Suppressor macrophage treated with lipopolysaccharide for 4 hours (primary cell): ENCODE data around the gene GPR17.
A peak's percentile ranks its signal among the peaks of the same experiment; 100 is the strongest.

ENCODE experiments used
- DNase-seq: peaks from one replicate; pipeline ENCODE4 v3.0.0-alpha.2; 2020

Gene GPR17

DNA sequence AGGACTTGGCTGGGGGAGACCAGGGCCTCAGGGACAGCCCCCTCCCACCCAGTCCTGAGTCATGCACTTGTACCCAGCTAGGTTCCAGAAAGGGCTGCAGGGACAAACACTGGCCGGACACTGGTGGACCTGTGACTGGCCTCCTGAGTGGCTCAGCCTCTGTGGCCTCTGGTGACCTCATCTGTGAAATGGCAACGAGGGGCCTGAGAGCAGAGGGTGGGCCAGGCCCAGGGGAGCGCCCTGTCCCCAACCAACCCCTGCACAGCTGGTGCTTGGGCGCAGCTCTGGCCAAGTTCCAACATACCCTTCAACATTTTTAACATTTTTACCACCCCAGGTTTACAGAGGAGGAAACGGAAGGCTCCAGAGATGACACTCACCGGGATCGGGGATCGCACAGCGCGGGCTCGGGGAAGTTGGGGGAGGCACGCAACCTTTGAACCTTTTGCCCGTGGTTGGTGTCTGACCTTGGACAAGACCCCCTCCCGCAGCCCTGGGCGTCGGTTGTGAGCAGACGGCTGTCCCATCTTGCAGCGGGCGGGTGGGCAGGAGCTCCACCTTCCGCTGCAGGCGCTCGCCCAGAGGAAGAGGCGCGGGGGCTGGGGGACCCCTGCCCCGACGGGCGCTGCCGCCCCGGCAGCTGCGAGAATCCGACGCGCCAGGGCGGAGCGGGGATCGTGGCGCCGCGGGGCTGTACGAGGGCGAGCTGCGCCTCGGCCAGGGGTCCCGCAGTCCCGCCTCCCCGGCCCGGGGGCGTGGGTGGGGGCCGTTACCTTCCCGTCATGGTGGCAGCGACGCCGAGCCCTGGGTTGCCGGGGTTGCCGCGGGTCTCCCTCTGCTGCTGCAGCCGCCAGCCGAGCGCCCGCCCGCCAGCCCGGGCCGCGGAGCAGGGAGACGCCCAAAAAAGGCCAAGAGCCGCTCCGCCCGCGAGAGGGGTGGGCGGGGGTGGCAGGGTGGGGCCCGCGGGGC, 28.6 kb downstream of the GPR17 start:
- DNase-seq = peak; percentile 31

DNA sequence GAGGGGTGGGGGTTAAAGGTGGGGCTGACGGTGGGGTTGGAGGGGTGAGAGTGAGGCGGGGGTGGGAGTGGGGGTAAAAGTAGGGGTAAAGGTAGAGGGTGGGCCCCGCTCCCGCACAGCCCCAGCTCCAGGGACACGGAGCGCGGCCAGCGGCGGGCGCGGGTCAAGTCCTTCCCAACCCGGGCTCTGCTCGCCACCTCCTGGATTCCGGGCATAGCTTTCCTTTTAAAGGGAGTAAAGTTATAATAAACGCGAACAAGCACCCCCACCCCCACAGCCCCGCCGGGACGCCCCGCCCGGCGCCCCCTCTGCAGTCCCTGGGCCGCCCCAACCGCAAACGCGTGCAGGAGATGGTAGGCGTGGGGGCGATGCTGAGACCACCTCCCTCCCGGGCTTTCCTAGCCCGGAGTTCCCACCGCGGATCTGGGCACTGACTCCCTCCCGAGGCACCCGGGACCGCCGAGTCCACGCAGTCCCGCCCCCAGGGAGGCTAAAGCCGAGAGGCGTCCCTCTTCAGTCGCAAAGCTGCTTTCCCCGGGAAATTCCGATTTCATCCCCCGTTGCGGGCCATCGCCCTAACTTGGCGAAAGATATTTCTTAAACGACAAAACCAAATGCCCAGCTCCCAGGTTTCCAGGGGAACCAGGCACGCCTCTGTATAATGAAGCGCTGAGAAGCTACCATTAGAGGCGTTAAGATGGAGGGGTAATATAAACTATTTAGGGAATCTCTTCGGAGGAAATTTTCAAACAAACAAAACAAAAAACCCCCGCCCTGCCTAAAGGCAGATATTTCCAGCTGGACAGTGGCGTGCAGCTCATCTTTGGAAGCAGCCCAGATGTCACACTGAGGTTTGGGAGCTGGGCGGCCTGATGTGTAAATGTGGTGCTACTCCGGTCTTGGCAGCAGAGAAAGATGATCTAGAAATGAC, 29.6 kb downstream of the GPR17 start, which contains the start of gene LIMS2:
TSS of gene LIMS2 (minus strand) at position 200 of the 931 bp plus-strand sequence. CDS start 506 bp downstream, outside the sequence.
- peak; percentile 47 for DNase-seq

DNA sequence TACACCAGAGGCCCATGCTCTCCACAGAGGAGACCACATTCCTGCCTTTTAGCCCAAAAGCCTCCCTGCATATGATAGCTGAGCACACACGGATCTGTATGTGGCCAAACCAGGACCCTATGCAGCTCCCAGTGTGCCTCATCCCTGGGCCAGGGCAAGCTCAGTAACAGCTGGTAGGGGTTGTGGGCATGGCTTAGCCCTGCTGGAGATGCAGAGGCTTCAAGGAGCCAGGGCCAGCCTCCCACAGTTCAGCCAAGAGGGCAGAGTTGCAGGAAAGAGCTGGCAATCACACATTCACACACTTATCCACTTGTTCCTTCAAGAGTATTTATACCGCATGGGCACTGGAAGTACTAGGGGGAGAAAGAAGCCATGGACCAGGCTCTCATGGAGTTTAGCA, 31.0 kb downstream of the GPR17 start:
- DNase-seq = no peak

DNA sequence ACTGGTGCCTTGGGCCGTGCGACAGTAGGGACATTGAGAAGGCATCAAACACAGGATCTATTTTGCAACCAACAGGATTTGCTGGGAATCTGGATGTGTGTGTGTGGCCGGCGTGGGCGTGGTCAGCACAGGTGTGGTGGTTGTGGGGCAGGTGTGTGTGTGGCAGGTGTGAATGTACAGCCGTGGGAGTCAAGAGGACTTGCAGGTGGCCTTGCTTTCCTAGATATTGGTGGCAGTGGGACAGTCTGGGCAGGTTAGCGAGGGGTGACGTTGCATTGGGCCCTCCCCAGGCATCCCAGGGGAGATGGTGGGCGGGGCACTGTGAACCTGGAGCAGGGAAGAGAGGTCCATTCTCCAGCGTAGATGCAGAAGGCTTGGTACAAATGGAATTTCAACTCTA, 32.6 kb downstream of the GPR17 start:
- no peak for DNase-seq

DNA sequence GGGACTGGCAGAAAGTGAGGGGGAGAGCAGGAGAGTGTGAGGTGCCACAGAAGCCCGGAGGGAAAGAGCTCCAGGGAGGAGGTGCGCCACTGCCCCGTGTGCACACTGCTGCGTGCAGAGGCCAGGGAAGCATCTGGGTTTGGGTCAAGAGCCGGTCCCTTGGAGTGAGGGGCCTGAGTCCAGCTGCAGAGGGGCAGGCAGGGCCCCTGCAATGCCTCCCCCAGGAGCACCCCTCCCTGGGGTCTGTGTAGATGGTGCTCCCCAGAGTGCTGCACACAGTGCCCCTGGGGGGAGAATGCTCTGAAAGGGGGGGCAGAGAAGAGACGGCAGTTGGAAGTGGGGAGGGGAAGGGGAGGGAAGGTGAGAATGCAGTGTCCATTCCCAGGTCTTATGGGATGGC, 33.0 kb downstream of the GPR17 start:
- no peak for DNase-seq

DNA sequence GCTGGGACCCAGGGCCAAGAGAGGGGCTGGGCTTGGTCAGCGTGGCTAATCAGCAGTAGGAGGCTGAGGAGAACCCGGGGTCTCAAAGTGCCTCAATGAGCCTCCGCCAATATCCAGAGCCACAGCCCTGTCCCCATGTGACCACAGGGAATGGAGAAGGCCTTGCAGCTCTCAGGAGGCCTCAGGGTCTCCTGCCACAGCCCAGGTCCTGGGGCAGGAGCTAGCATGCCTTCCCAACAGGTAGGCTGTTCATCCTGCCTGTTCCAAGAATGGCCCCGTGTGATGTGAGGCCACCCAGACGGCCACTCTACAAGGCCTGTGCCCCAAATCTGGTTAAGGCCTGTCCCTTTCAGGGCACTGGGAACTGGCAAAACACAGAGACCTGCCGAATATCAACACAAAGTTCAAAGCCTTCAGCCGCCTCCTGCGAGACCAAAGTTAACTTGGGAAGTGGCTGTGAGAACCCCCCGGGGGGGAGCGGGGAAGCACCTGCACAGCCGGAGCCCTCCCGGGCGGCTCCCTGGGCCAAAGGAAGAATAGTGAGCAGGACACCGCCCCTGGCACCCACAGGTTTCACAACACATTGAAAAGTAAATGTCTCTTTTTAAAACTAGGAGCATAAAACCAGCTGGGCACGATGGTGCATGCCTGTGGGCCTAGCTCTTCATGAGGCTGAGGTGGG, 33.9 kb downstream of the GPR17 start:
- no peak for DNase-seq

DNA sequence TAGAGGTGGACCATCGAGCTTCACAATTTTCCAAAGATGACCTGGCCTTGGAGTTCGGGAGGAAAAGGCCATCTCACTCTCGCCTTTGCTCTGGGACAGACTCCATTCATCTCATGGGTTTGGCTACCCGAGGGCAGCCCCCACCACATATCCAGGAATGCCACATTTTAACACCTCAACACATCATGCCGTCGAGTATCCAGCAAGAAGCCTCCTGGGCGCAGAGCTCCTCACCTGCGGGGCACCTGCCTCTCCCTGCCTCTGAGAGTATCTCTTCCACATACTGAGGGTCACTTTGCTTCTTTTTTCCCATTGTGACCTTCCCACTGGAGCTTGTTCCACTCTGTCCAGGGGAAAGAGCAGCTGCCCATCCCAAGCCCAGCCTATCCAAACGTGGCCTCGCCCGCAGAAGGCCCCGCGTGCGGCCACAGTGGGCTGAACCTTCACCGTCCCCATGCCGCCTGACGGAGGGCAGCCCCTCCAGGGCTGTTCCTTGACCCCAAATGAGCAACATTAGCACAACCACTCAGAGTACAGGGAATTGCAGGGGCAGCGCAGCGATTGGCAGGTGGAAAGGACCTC, 34.8 kb downstream of the GPR17 start:
- no peak for DNase-seq

DNA sequence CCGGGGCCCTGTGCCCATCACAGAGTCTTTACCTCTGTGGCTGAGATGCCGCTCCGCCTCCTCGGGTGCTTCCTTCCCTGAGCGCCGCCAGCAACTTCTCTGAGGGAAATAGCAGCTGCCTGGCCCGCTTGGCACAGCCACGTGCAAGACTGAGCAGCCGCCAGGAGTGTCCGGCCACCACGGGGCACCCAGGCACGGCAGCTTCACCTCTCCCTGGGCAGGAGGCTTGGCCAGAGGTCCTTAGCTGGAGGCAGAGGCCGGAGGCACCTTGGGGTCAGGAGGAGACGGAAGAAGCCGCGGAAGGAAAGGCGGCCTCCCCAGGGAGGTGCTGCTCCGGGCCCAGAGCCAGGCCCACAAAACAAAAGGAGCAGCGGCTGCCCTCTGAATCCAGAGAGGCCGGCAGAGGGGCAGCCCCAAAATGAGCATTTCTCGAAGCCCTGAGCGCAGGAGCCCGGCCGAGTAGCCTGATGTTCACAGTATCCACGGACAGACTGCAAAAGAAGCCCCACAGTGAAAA, 35.4 kb downstream of the GPR17 start:
- no peak for DNase-seq

DNA sequence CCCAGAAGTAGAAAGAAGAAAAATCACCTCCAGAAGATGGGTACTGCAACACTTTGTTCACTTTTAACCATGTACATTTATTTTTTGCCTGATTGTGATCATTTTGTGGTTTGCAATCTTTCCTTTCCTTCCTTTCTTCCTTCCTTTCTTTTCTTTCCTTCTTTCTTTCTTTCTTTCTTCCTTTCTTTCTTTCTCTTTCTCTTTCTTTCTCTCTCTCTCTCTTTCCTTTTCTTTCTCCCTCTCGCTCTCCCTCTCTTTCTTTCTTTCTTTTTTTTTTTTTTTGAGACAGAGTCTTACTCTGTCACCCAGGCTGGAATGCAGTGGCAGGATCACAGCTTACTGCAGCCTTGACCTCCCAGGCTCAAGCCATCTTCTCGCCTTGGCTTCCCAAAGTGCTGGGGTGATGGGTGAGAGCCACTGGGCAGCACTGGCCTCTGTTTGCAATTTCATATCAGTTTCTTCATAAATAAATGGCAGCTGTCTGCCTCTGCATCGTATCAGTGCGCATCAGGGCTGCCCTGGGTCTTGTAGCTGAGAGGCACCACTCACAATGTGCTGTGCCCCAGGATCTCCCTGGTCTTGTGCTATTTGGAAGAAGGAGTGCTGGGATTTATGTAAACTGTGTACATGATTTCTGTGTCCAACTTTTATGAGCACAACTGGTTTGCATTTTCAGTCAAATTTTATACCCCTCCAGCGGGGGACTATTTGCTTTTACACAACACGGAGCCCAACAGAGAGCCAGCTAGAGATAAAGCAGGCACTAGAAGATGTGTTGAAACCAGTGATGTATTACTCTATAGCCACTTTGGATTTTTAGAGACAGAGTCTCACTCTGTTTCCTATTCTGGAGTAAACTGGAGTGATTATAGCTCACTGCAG, 36.3 kb downstream of the GPR17 start:
- DNase-seq = no peak

DNA sequence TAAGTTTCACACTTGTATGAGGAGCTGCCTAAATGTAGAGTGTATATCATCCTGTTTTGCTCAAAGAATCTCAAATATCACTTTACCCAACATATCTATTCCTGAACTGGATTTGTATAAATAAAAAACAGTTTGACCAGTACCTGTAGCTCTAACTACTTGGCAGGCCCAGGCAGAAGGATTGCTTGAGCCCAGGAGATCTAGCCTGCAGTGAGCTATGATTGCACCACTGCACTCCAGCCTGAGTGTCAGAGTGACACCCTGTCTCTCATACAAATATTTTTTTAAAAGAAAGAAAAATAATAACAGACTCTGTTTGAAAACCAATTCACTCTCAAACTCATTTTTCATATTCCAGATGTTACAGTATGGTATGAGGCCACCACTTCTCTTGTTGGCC, 37.1 kb downstream of the GPR17 start:
- DNase-seq = no peak

DNA sequence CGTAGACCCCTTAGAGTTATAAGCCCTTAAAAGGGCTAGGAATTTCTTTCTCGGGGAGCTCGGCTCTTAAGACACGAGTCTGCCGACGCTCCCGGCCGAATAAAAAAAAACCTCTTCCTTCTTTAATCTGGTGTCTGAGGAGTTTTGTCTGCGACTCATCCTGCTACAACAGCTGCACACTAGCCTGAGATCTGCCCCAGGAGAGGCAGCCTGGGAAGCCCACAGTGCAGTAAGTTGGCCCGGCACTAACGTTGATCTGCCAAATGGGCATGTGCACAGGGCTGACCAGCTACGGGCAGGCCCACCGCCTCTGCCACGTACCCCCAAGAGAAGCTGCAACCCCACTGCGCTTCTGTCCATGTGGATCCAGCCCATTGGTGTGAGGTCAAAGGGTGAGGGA, 37.8 kb downstream of the GPR17 start:
- DNase-seq = no peak

DNA sequence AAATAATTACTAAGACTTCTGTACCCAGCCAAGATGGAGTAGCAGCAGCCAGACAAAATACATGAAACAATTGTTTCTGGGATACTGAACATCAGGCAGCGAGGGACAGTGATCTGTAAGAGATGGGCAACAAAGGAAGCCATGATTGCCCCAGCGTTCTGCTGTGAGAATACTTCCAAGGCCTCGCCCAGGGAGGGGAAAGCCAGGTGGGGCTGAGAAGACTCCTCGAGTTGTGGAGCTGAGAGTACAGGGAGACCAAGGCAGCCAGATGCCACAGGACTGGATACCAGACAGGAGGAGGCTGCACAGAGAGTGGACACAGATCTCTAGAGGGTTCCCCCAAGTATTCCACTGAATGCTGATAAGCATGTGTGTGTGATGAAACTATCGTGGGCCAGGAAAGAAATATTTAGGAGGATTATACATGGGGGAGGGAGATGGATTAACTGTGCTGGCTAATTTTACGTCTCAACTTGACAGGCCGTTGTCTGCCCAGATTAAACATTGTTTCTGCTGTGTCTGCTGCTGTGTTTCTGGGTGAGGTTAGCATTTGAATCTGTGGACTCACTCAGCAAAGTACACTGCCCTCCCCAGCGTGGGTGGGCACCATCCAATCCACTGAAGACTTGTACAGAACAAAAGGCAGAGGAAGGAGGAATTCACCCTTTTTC, 39.6 kb downstream of the GPR17 start:
- DNase-seq = no peak

DNA sequence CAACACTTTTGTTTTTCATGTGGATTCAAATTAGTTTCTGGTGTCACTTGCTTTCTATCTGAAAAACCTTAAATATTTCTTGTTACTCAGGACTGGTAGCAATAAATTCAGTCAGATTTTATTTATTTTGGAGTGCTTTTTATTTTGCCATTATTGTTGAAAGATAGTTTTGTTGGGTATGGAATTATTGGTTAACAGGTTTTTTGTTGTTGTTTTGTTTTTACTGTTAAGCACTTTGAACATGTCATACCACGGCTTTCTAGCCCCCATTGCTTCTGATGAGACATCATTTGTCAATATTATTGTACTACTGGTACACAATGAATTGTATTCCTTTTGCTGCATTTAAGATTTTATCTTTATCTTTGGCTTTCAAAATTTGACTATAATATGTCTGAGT, 42.5 kb downstream of the GPR17 start:
- no peak for DNase-seq

DNA sequence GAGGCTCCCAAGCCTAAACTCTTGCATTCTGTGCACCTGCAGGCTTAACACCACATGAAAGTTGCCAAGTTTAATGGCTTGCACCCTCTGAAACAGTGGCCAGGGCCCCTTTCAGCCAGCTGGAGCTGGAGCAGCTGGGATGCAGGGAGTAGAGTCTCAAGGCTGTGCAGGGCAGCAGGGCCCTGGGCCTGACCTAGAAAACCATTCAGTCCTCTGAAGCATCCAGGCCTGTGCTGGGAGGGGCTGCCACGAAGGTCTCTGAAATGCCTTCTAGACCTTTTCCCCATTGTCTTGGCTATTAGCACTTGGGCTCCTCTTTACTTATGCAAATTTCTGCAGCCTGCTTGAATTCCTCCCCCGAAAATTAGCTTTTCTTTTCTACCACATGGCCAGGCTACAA, 44.7 kb downstream of the GPR17 start:
- no peak for DNase-seq

DNA sequence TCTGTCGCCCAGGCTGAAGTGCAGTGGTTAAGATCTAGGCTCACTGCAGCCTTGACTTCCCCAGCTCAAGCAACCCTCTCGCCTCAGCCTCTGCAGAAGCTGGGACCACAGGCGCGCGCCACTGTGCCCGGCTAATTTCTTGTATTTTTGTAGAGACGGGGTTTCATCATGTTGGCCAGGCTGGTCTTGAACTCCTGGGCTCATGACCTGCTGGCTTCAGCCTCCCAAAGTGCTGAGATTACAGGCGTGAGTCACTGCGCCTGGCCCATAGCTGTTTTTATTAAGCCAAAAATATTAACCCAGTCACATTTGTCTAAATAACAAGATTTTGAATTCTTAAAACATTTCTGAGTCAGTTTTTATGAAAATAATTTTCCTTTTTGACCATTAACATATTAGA, 49.0 kb downstream of the GPR17 start:
- DNase-seq = no peak

DNA sequence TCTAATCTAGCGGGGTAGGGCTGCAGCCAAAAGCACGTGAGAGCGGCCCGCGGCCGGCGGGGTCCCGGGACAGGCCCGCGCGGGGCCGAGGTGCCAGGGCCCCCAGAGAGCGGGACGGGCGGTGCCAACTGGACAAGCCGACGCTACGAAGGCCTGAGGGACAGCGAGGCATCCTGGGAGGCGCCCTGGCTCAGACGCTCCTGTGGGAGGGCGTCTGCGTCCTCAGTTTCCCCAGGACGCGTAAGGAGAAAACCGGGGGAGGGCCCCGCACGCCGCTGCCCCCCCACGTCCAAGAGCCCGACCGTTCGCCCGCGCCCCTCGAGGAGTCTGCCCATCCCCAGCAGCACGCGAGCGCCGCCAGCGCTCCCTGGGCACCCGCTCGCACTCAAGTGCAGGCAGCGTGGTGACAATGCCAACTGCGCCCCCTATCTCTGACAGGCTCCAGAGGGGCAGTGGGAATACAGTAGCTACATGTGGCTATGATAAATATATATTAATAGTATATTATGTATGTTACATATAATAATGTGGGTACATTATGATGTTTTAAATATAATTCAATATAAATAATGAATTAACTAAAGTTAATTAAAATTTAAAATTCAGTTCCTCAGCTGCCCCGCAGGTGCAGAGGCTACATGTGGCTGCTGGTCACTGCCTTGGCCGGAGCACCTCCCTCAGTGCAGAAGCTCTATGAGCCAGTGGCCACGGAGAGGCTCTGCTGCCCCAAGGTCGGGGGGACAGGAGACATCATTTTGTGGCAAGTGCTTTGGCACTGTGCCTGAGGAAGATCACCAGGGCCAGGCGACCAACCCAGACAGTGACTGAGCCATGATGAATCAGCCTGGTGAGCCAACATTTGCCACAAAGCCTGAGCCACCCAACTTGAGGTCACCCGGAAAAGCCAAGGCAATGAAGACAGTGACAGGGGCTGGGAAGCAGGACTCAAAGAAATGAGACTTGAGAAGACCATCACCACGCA, 49.8 kb downstream of the GPR17 start:
- peak; percentile 77 for DNase-seq

DNA sequence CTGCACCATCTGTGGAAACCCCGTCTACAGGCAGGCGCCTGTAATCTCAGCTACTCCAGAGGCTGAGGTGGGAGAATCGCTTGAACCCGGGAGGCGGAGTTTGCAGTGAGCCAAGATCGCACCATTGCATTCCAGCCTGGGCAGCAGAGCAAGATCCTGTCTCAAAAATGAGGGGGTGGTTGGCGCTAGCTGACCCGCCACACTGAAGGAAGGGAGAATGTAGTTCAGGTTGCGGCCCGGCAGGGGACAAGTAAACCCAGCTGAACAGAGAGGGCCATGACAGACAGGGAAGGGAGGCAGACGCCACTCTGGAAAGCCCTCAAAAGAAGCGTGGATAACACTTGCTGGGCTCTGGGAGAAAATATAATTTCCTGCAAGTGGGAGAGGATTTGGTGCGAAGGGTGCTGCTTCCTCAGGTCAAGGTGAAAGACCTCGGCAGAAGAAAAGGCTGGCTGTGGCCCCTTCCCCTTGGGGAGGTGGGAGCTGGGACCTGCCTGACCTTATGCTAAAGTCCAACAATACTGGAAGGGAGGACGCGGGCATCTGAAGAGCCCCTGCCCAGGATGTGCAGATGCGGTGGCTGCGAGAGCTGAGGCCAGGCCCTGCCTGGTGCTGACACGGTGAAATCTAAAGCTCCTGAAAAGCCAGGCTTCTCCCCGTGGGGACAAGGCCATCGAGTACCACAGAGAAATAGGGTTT, 51.7 kb downstream of the GPR17 start:
- no peak for DNase-seq

DNA sequence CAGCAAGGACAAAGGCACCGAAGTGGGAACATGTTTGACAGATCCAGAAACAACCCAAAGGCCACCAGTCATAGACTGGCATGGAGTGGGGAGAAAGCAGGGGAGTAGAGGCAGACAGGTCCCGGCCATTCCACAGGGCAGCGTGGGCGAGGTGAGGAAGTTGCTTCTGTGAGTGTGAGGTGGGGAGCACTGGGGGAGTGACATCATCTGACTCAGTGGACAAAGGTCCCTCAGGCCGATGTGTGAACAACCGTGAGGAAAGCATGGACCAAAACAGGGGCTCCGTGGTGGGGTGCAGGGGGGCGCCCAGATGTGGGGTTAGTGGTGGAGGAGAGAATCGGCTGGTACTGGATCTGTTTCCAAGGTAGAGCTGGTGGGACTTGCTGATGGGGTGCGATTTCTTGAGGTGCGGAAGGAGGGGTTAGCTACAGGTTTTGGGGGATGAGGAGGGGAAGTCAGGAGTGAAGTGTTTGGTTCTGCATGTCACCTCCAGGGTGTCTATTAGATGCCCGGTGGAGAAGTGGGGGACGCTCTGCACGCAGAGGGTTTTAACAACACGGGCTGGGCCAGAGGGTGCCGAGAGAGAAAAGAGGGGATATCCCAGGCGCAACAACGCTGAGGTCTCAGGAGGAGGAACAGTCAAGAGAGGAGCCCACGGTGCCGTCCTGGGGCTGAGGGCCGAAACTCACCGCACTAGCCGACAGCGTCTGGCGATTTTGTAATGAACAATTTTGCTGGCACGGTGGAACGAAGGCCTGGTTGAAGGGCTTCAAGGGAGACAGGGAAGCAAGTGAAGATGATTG, 52.8 kb downstream of the GPR17 start:
- no peak for DNase-seq
